Adrenal gland (tissue), 5 donors: Measurements from ENCODE around the gene USP40.

ENCODE experiments used
- POLR2A ChIP-seq, 2 donors: fragments of 450-650 bp; IDR thresholded peaks; one replicate each; pipeline ENCODE4 v1.6.1; 2017; ENCODE audit warnings: antibody characterized with exemption in 2 of 2, mild to moderate bottlenecking in 2 of 2, moderate library complexity in 1 of 2
- TF ChIP-seq, protein P1 (sequence below), 6 experiments: fragments of 450-650 bp in 4 of 6; fragments of 200-600 bp in 2 of 6; sonication (generic) in 1 of 6; IDR thresholded peaks; 1 replicate in 5 of 6; 2 replicates in 1 of 6; pipeline versions ENCODE4 v1.5.1 to v1.8.0; 2016 to 2021; ENCODE audit warnings: antibody characterized with exemption in 6 of 6, mild to moderate bottlenecking in 2 of 6, moderate library complexity in 1 of 6
- donor health status: DM: no; HTN: no; CAD: no.

DNA sequence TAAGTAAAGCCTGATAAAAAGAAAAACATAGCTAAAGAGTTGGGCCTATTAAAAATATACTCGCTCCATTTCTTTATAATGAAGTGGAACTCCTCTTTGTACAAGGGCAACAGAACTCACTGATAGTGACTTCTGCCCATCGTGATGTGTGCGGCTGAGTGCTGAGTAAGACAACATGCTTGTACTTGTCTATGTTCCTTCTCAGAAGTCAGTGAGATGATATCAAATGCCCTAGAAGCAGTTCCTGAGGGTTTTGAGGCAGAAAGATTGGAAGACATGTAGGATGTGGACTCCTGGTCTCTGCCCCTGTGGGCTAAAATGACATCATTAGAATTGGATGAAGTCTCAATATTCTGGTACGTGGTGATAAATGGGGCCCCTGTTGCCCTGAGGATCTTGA is 73.8 kb downstream of the USP40 start:
- no peak for TF ChIP-seq POLR2A (IDR thresholded peaks at IDR 0.05)
- TF ChIP-seq, protein P1, sequence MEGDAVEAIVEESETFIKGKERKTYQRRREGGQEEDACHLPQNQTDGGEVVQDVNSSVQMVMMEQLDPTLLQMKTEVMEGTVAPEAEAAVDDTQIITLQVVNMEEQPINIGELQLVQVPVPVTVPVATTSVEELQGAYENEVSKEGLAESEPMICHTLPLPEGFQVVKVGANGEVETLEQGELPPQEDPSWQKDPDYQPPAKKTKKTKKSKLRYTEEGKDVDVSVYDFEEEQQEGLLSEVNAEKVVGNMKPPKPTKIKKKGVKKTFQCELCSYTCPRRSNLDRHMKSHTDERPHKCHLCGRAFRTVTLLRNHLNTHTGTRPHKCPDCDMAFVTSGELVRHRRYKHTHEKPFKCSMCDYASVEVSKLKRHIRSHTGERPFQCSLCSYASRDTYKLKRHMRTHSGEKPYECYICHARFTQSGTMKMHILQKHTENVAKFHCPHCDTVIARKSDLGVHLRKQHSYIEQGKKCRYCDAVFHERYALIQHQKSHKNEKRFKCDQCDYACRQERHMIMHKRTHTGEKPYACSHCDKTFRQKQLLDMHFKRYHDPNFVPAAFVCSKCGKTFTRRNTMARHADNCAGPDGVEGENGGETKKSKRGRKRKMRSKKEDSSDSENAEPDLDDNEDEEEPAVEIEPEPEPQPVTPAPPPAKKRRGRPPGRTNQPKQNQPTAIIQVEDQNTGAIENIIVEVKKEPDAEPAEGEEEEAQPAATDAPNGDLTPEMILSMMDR (IDR thresholded peaks at IDR 0.05), result no peak
